ENCODE measurements around the gene ZNF536.

ZNF536 gene

DNA sequence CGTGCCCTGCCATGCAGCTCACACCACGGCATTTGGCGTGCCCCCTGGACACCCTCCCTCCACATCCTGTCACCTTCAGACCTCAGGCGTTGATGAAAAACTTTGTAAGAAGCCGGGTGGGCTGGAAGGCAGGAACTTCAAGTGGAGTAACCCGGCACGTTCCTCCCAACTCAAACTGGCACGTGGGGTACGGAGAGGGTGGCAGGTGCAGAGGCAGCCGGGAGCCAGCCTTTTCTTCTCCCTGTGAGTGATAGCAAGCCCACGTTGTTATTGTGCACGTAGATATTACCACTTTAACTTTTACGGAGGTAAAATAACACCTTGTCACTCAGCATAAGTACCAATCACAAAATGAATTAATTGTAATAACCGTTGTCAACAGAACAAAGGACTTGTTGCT is 198.0 kb downstream of the ZNF536 start:
- no peak for DNase-seq

DNA sequence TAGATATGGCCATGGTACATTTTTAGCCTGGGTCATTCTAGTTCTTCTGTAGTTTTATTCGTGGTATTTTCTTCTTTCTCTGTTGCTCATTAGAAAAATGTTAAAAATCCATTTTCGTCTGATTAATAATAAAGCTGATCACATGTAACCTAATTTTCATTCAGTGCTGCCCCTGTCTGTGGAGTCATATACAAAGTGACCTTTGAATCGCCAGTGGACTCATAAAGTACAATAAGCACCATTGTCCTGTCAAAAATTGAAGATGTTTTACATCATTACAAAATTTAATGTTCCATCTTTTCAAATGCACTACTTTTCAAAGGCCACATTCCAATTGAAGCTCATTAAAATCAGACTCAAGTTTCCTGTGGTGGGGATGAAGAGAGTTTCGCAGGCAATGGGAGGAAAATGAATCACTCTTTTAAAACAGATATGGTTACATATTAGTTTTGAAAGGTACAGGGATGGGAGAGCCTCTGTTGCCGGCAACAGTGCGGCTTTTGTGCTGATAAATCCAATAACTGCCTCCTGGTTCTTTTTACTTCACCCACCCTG is 205.4 kb downstream of the ZNF536 start:
- DNase-seq: no peak

DNA sequence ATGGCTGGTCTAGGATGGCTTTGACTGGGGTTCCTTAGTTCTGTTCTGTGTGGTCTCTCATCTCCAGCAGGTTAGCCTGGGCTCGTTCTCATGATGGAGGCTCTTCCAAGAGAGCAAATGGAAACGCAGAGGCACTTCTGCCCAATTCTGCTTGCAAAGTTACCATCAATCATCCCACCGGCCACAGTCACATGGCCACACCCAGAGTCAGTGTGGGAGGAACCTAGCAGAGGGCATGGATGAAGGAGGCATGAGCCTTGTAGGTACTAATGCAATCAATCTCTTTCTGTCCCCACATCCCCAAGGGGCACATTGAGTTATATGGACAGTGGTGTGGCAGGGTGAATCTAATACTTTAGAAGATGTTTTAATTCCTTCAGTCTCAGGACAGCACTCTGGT is 207.2 kb downstream of the ZNF536 start:
- DNase-seq: no peak

DNA sequence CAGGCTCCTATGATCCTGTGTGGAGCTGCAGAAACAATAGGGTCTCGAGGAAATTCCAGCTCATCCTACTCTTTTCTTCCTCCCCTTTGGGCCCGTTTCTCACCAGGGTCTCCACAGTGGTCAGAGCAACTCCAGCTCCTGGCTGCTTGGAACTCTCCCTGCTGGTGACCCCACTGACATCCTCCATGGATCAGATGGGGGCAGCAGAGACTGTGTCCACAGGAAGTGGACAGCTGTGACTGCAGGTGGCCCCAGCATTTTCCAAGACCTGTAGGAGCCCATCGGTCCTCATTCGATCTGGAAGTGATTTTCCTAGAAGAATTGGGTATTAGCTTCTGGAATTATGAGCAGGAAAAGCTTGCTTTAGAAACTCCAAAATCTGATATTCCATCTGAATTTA is 208.5 kb downstream of the ZNF536 start:
- no peak for DNase-seq

DNA sequence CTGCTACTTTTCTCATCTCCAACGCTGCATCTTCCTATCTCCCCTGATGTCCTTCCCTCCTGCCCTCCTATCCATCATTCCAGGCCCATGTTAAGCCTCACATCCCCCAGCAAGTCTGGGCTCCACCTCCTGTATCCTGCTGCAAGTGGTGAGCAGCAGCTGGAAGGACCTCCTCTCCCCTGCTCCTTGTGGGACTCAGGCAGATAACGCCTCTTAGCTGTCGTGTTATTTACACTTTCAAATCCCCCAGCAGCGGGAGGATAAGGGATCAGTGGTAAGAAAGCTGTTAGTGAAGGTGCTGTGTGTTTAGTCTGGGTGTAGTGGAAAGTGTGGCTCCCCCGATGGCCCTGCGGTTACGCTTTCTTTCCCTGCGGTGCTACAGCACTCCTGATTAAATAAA is 211.9 kb downstream of the ZNF536 start:
- DNase-seq: no peak

DNA sequence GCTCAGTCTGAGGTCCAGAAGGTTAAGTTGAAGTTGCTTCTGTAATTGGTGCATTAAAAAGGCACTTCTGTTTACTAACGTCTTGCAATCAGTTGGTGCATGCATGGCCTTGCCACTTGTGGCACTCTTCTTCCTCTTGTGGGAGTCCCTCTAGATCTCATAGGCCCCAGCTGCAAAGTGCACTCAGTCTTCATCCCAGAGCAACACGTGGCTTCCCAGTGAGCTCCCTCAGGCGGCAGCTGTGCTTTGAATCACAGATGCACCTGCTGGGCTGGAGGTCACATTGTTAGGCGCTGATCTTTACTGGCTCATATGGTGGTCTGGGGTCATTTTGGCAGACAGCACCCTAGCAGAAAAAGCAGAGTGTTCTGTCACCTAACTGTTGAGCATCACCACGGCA is 215.7 kb downstream of the ZNF536 start:
- no peak for DNase-seq

DNA sequence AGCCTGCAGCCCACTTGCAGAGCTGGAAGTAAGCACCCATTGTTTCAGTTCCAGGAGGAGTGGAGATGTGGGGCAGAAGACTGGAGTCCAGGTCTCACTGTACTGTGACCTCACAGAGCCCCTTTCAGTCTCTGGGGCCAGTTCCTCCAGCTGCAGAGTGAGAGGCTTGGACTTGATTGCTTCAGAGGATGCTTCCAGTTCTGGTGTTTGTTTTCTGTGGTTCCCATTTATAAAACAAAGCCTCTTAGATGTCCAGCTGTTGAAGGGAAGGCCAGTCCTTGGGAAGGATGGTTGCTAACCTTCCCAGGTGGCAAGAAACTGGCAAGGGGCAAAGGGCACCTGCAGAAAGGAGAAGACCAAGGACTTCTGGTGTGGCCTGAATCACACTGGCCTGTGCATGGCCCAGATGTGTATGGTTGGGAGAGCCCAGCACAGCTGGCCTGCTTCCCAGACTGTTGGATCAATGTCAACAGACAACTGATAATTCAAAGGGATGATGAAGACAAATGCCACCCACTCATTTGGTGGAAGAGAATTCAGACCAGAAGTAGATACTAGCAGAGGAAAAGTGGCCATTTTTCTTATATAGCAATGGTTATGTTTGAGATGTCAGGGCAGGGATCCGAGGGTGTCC is 218.5 kb downstream of the ZNF536 start:
- no peak for DNase-seq

DNA sequence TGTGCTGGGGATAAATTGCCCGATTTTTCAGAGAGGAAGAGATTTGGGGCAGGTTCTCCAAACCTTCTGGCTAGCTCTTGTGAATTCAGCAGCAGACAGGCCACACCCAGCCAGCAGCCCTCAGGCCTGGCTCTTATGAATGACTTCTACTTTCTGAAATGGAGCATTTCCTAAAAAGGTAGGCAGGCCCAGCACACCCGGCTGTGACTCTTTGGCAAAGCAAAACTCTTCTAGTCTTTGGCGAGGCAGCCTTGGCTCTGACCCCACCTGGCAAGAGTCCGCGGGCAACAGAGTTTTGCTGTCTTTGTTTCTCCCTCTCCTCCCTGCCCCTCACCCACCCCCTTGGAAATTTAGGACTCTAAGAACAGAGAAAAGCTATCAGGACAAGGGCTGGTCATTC is 221.2 kb downstream of the ZNF536 start:
- DNase-seq: no peak

DNA sequence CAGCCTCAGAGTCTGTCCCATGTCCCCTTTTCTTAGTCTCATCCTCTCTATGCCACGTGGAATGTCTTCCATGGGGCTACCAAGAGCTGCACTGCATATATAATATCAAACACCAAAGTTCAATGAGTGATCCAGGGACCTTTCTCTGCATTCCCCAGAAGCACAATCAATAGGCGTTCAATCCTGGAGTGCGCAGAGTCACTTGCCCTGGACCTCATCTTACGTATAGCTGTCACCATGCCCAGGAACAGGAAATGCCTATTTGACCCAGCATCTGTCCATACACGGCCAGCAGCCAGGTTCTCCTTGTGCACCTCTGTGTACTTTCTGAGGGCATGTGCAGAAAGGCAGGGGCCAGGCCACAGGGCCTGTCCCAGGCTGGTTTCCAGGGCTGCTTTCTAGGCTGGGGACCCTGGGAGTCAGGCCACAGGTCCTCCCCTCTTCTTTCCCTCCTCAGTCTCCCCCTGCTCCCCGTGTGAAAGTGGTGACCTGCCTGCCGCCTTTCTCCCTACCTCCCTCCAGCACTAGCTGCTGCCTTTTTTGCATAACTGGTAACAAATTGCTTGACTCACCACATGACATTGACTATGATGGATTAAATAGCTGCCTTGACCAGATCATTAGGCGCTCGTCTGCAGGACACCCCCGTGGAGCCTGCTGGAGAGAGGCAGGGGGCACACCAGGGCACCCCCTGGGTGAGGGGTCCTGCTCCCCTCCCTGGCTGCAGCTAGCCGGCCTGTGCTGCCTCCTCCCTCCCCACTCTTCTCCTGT is 222.0 kb downstream of the ZNF536 start:
- no peak for DNase-seq

DNA sequence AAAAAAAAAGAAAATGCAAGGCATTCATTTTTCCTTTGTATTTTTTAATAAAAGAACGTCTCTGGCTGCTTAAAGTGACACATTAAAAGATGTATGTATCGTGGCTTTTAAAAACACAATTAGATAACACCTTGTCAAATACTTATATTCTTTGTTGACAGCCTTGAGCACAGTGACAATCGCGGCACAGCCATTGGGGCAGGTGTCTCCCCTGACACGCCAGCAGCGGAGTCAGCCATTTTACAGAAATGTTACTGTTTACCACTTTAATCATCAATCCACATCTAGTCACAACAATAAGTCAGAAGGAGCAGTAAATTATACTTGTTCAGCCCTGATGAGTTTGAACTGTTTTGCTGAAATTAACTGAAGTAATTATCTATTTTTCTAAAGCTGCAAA is 224.1 kb downstream of the ZNF536 start:
- no peak for DNase-seq

DNA sequence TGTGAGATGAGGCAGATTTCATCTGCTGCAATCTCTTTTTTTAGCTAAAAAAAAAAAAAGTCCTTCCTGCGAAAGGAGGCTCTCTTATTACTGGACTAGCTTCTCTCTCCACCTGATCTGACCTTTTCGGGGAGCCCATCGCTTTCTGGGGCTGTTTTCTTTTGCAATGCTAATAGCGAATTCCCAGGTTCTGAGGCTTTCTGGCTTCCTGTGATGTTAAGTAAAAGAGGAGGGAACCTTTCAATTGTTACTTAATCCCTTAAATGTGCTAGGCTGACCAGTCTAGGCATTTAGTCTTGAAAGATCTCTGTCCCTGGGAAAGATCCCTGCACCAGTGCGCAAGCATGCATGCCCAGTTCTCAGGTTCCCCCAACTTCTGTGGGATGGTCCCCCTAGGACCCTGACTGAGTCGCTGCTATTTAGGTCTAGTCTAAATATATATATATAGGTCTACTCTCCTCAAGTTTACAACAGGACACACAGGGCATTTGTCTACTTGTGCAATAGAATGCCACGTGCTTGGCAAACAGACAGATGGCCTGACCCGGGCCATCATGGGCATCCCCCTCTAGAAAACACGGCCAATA is 224.7 kb downstream of the ZNF536 start:
- no peak for DNase-seq

DNA sequence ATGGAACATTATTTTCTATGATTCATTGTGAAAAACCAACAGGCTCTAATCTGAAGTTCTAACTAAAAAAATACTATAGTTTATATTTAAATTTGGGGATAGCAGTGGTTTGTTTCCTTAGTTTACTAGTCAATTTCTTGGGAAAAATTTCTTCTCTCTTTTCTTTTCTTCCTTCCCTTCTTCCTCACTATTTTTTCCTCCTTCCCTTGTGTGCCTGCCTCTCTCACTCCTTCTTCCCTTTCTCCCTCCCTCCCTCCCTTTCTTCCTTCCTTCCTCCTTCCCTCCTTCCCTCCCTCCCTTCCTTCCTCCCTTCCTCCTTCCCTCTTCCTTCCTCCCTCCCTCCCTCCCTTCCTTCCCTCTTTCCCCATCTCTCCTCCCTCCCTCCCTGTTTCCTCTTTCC is 226.5 kb downstream of the ZNF536 start:
- no peak for DNase-seq

DNA sequence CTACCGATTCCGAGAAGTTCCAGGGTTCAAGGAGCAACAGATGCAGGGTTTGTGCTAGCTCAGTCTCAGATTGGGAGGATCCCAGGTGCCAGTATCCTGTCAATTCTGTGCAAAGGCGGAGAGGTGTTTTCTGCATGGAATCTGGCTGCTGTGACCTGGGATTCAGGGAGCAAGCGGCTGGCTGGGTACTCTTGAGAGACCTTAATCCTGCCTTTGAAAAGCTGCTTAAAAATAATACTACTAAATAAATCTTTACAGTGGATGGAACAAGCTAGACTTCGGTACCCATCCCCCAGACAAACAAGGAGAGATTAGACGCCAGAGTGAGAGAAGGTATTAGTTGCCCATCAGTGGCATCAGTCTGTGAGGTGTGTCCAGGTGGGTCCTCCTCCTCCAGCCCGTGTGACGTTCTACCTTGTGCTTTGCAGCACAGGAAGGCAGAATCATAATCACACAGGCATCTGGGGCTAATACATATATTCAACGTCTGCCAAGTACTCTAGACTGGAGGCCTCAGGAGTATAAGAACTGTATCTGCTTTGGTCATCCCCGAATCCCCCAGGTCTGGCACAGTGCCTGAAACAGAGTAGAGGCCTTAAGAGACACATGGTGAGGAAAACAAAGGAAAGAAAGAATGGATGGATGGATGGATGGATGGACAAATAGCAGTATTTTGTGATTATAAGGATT is 230.6 kb downstream of the ZNF536 start:
- DNase-seq: no peak

DNA sequence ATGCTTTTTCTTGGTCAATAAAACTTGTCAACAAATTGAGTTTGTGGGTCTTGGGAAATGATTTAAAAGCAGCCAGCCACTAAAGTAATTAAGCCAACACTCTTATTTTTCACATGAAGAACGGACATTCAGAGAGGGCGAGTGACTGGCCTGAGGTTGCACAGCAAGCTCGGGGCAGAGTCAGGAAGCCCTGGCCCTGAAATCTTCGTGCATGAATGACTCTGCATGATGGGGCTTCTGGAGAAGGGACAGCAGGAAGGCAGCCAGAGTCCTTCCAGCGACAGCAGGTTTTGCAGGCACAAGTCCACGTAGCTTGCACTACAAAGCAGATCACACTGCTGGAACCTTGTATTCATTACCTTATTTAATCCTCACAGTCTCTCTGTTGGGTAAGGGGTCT is 232.5 kb downstream of the ZNF536 start:
- no peak for DNase-seq

DNA sequence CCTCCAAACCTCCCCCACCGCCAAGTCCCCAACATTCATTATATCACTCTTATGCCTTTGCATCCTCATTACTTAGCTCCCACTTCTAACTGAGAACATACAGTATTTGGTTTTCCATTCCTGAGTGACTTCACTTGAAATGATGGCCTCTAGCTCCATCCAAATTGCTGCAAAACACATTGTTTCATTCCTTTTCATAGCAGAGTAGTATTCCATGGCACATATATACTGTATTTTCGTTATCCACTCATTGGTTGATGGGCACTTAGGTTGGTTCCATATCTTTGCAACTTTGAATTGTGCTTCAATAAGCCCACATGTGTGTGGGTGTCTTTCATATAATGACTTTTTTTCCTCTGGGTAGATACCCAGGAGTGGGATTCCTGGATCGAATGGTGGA is 233.1 kb downstream of the ZNF536 start:
- DNase-seq: no peak

DNA sequence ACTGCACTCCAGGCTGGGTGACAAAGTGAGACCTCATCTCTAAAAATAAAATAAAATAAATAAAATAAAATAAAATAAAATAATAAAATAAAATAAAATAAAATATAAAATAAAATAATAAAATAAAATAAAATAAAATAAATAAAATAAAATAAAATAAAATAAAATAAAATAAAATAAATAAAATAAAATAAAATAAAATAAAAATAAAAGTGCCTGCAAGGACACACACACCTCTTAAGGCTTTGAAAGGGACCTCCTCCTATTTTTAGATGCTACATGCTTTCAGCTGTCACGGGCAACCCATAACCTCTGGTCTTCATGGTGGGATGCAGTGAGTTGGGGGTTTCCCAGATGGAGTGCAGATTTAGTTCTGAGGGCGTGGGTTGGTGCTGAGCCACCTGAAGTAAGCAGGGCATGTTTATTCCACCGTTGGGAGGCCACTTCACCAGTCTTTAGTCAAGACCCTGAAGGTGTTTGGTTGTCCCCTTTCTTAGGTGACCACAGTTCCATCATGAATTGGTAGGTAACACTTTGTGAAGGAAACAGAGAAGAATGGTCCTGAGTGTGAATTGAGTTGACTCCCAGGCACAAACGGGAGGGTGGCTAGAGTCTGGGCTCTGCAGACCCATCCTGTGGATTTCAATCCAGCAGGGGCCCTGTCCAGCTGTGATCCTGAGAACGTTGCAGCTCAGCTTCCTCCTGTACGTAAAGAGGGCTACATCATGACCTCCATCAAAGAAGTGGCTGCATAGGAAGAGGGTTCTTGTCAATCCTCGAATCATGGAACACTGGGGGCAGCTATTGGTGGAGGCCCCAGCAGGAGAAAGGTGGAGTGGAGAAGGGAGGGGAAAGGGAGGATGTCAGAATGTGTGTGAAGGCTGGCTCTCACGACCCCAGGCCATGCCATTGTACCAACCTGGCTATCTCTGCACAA is 234.2 kb downstream of the ZNF536 start:
- no peak for DNase-seq
